Measurements from ENCODE around the gene LIAS.
"Not testable (repeated sequence)": the region's sequence is repeated elsewhere in the genome, so short reads cannot be mapped to it uniquely, and the experiment has no call there.

Gene LIAS

DNA sequence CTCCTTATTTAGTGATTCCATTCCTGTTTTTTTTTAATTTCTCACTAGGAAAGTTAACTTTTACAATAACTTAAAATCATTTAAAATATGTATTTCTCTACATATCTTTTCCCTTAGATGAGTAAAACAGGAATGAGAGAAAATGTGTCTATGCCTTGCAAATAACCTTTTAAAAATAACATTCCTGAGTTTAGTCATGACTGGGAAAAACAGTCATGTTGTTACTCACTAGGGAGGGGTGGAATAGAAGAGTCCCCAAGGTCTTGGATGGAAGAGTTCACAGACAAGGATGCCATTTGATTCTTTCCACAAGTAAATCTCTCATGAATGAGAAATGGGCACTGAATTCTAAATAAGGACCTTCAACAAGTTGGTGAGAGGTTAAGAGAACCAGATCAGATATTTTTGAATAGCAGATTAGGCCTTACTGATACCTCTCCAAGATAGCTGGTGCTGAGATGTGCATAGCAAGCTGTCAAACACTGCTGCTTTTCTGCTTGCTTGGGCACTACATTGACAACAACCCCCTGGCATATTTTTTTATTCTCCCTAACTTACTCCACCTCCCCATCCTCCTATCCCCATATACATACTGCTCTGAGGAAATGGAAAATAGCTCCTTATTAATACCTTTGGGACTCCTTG is 43.3 kb downstream of the LIAS start:
- Mint-ChIP-seq H3K9me3 (no peaks in the 10 kb centered on the region), H3K36me3 (ENCODE audit: low read depth) (peaks cover 27% of the 10 kb centered on the region), H3K27me3 (no peaks in the 10 kb centered on the region), H3K4me3 (no peak overlapping the region), H3K4me1 (no peaks in the 10 kb centered on the region), H3K27ac (no peak overlapping the region)
- DNase-seq (no peak), ATAC-seq (no peak)

DNA sequence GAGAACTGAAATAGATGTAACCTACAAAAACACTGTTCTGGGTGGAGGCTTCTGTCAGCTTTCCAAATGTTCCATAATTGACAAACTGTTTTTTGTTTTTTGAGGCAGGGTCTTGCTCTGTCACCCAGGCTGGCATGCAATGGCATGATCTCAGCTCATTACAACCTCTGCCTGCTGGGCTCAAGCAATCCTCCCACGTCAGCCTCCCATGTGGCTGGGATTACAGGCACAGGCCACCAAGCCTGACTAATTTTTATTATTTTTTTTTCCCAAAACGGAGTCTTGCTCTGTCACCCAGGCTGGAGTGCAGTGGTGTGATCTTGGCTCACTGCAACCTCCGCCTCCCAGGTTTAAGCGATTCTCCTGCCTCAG is 43.8 kb downstream of the LIAS start:
- not testable (repeated sequence) for H3K27me3 Mint-ChIP-seq, H3K4me1 Mint-ChIP-seq, ATAC-seq, DNase-seq, H3K27ac Mint-ChIP-seq, H3K9me3 Mint-ChIP-seq, H3K4me3 Mint-ChIP-seq
- peaks cover 31% of the 10 kb centered on the region for H3K36me3 Mint-ChIP-seq (ENCODE audit: low read depth)

DNA sequence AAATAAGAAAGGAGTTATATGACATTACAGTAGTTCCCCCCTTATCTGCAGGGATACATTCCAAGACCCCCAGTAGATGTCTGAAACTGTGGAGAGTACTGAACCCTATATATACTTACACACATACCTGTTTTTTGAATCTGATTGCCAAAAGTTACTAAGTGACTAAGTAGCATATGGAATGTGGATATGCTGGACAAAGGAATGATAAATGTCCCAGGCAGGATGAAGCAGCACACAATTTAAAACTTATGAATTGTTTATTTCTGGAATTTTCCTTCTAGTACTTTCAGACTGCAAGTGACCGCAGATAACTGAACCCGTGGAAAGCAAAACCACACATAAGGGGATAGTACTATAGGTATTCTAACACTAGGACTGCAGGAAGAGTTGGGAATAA is 45.7 kb downstream of the LIAS start:
- Mint-ChIP-seq H3K9me3 (no peaks in the 10 kb centered on the region), H3K27ac (no peak overlapping the region)

DNA sequence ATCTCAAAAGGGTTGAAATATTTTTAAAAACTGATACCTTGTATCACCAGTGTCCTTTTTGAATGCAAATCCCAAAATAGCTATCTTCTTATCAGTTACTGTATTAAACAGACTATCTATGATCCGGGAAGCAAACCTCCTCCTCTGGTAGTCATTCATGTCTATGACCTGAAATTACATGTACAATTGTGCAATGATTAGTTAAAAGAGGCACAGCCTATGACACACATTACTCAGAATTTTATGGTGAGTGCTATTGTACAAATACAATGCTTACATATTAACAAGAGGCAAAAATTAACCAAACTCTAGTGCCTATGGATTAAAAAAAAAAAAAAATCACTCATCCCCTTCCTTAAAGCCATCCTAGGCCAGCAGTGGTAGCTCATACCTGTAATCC is 46.7 kb downstream of the LIAS start:
- Mint-ChIP-seq H3K27me3 (no peaks in the 10 kb centered on the region), H3K36me3 (ENCODE audit: low read depth) (peaks cover 34% of the 10 kb centered on the region), H3K9me3 (no peaks in the 10 kb centered on the region), H3K4me1 (no peaks in the 10 kb centered on the region), H3K4me3 (no peak overlapping the region), H3K27ac (no peak overlapping the region)
- no peak for ATAC-seq
- no peak for DNase-seq

More for the DNA sequence above, 45.7 kb downstream of the LIAS start:
- DNase-seq (no peak), ATAC-seq (no peak)
- Mint-ChIP-seq H3K4me3 (no peak overlapping the region), H3K36me3 (ENCODE audit: low read depth) (peaks cover 33% of the 10 kb centered on the region), H3K4me1 (no peaks in the 10 kb centered on the region), H3K27me3 (no peaks in the 10 kb centered on the region)

DNA sequence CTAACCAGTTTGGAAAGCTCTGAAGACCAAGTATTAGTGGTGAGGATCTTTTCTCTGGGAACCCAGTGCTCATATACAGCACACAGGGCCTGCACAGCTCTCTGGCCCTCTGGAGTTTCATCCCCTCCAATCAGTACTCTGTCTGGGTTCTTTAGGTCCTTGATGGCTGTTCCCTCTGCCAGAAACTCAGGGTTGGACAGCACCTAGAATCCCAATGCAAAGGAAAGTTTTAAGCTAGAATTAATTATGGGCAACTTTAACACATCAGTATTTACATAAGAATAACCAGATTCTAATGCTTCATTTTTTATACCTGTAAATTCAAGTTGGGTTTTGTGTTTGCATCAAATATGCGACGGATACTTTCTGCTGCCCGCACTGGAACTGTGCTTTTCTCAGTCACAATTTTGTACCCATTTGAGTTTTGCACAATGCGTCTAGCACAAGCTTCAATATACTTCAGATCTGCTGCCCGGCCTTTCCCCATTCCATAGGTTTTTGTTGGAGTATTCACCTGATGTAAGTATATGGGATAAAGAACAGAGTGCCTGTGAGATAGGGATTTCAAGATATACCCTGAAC is 51.6 kb downstream of the LIAS start:
- Mint-ChIP-seq H3K9me3 (no peaks in the 10 kb centered on the region), H3K27me3 (no peaks in the 10 kb centered on the region), H3K4me3 (no peak overlapping the region), H3K4me1 (no peaks in the 10 kb centered on the region), H3K27ac (no peak overlapping the region), H3K36me3 (ENCODE audit: low read depth) (peaks cover 28% of the 10 kb centered on the region)
- DNase-seq (no peak), ATAC-seq (no peak)

DNA sequence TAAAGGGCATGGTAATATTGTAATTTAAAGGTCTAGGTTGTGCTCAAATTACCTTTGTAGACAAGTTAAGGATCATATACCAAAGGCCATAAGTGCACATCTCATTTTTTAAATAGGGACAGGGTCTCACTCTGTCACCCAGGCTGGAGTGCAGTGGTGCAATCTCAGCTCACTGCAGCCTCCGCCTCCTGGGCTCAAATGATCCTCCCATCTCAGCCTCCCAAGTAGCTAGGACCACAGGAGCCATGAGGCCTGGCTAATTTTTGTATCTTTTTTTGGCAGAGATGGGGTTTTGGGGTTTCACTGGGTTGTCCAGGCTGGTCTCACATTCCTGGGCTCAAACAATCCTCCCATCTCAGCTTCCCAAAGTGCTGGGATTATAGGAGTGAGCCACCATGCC is 55.4 kb downstream of the LIAS start:
- DNase-seq, H3K4me3 Mint-ChIP-seq, H3K4me1 Mint-ChIP-seq, H3K27me3 Mint-ChIP-seq, H3K9me3 Mint-ChIP-seq, ATAC-seq, H3K27ac Mint-ChIP-seq: not testable (repeated sequence)
- H3K36me3 Mint-ChIP-seq (ENCODE audit: low read depth), result peaks cover 15% of the 10 kb centered on the region

DNA sequence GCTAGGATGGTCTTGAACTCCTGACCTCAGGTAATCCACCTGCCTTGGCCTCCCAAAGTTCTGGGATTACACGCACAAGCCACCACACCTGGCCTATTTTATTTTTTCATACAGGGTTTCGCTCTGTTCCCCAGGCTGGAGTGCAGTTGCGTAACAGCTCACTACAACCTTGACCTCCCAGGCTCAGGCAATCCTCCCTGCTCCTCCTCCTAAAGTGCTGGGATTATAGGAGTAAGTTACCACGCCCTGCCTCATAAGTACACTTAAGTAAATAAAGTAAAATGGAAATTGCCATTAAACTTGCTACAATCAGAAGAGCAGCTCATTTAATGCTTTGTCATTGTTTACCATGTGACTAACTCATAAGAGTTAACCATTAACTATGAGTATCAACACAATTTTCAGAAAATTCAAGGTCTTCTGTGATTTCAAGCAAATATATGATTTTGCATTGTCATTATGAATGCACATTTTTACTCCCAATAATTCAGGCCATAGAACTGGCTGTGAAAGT is 56.1 kb downstream of the LIAS start:
- H3K4me1 Mint-ChIP-seq, result no peaks in the 10 kb centered on the region

DNA sequence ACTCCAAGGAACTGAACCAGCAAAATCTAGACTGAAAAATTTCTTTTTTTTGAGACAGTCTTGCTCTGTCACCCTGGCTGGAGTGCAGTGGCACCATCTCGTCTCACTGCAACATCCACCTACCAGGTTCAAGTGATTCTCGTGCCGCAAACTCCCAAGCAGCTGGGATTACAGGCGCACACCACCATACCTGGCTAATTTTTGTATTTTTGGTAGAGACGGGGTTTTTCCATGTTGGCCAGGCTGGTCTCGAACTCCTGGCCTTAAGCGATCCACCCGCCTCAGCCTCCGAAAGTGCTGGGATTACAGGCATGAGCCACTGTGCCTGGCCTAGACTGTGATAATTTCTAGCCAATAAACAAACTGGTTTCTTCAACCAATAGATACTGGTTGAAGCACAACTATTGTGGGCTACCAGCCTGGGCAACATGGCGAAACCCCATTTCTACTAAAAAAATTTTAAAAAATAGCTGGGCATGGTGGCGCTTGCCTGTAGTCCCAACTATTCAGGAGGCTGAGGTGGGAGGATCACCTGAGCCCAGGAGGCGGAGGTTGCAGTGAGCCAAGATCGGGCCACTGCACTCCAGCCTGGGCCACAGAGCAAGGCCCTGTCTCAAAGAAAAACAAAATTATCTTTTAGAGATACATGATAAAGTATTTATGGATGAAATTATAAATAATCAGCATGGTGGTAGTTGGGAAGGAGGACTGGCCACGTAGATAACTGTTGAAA is 57.0 kb downstream of the LIAS start:
- not testable (repeated sequence) for H3K4me3 Mint-ChIP-seq, ATAC-seq, H3K27ac Mint-ChIP-seq

More for the DNA sequence above, 56.1 kb downstream of the LIAS start:
- Mint-ChIP-seq H3K27ac (no peak overlapping the region), H3K9me3 (no peaks in the 10 kb centered on the region), H3K27me3 (no peaks in the 10 kb centered on the region), H3K4me3 (no peak overlapping the region), H3K36me3 (ENCODE audit: low read depth) (peaks cover 12% of the 10 kb centered on the region)
- ATAC-seq, result no peak
- DNase-seq, result no peak

DNA sequence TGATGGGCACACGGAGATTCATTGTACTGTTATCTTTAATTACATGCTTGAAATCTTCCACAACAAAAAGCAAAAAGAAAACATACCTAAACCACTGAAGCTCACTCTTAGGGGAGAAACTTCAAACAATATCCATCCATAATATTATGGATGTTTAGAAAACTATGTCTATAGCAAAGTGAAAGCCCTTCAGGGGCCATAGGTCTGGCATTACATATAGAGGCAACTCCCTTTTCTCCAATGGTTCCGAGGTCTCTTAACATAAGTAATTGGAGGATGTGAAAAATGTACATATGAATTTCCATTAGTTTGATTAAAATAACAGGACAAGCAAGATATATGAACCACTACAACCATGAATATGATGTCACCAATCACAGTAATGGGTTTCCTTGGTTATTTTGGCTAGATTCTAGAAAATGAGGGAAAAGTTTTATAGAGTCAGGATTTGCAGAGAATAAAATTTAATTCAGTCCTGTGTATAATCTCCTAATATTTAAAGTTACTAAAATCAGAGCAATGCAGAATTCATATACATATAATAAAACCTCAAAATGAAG is 57.6 kb downstream of the LIAS start:
- ATAC-seq (no peak), DNase-seq (no peak)
- H3K27me3 Mint-ChIP-seq, result no peaks in the 10 kb centered on the region
- no peak overlapping the region for H3K4me3 Mint-ChIP-seq
- H3K27ac Mint-ChIP-seq, result no peak overlapping the region
- H3K4me1 Mint-ChIP-seq, result no peaks in the 10 kb centered on the region
- no peaks in the 10 kb centered on the region for H3K9me3 Mint-ChIP-seq
- H3K36me3 Mint-ChIP-seq (ENCODE audit: low read depth), result peaks cover 10% of the 10 kb centered on the region

More for the DNA sequence above, 57.0 kb downstream of the LIAS start:
- H3K36me3 Mint-ChIP-seq (ENCODE audit: low read depth), result peaks cover 12% of the 10 kb centered on the region
- not testable (repeated sequence) for H3K4me1 Mint-ChIP-seq, H3K27me3 Mint-ChIP-seq, DNase-seq, H3K9me3 Mint-ChIP-seq

DNA sequence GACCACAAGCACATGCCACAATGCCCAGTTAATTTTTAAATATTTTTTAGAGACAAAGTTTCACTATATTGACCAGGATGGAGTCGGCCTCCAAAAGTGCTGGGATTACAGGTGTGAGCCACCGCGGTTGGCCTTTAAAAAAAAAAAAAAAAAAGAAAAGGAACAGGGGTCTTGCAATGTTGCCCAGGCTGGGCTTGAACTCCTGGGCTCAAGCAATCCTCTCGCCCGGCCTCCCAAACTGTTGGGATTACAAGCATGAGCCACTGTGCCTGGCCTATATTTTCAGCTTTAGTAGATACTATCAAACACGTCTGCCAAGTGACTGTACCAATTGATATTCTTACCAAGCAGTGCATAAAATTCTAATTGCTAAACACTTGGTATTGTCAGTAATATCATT is 59.6 kb downstream of the LIAS start:
- Mint-ChIP-seq H3K4me1 (no peaks in the 10 kb centered on the region), H3K4me3 (no peak overlapping the region), H3K27me3 (no peaks in the 10 kb centered on the region), H3K36me3 (ENCODE audit: low read depth) (peaks cover 2% of the 10 kb centered on the region), H3K9me3 (no peaks in the 10 kb centered on the region), H3K27ac (no peak overlapping the region)
- DNase-seq (no peak), ATAC-seq (no peak)

DNA sequence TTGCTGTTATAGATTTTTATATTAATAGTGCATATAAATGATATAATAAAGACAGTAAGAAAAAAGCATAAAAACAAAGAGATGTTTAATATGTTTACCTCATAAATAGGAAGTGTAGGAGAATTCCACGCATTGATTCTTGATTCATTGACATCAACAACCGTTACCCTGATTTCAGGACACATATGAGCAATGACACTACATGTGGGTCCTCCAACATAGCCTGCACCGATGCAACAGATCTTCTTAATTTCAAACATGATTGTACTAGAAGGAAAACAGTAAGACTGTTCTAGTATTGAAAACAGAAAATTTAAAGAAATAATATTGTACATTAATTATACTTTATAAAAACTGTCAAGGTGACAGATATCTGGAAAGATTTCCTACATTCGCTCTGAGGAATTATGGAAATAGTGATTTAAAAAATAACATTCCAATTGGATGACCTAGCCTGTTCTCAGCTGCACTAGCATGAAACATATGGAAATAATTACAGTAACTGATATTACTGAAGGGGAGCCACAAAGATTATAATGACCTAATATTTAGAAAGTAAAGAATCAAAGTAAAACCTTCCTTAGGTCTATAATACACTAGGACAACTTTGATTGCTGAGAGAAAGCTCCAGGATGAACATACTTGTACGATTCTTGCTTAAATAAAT is 62.5 kb downstream of the LIAS start:
- Mint-ChIP-seq H3K4me3 (no peak overlapping the region), H3K27me3 (no peaks in the 10 kb centered on the region), H3K27ac (no peak overlapping the region), H3K4me1 (peaks cover 7% of the 10 kb centered on the region), H3K36me3 (ENCODE audit: low read depth) (peaks cover 2% of the 10 kb centered on the region), H3K9me3 (no peaks in the 10 kb centered on the region)
- DNase-seq (no peak), ATAC-seq (no peak)

DNA sequence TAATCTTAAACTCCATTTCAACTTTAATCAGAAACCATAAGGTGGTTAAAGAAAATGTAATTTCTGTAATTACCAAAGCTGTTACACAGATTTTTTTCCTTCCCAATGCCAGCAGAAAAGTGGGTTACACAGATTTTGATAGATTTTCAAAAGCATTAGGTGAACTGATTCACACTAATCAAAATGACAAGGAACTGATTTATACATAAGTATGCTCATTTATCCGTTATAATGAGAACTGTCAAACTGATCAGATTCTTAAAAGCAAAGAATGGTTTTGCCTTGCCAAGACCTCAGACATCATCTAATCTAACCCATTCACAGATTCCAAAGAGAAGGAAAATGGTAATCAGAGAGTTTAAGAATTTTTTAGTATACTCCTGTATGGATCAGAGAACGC is 63.2 kb downstream of the LIAS start:
- Mint-ChIP-seq H3K4me3 (no peak overlapping the region), H3K27me3 (no peaks in the 10 kb centered on the region), H3K36me3 (ENCODE audit: low read depth) (peaks cover 2% of the 10 kb centered on the region), H3K27ac (no peak overlapping the region), H3K9me3 (no peaks in the 10 kb centered on the region), H3K4me1 (peaks cover 12% of the 10 kb centered on the region)
- no peak for DNase-seq
- no peak for ATAC-seq

DNA sequence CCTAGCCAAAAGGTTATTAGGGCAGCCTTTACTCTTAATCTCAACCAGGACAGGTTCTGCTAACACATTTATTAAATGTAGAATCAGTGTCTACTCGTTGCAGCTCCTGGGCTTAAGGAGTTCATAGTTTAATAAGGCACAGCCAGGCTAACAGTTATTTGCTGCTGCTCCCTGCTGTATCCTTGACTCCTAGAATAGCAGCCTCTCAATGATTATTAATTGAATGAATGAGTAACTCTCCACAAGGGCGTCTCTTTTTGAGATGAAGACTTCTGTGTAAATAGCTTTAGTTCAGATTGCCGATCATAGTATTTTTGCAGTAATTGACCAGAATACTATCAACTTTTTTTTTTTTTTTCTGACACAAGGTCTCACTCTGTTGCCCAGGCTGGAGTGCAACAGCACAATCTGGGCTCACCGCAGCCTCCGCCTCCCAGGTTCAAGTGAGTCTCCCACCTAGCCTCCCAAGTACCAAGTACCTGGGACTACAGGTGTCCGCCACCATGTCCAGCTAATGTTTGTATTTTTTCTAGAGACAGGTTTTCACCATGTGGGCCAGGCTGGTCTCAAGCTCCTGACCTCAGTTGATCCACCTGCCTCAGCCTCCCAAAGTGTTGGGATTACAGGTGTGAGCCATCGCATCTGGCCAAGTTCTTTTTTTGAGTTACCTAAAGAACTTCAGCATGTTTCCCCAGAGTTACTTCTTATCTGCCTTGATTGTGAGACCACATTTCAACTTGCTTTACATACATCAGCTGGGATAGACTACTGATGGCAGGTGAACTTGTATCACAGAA is 65.5 kb downstream of the LIAS start:
- ATAC-seq (no peak), DNase-seq (no peak)
- H3K4me3 Mint-ChIP-seq, result no peak overlapping the region
- H3K27ac Mint-ChIP-seq, result no peak overlapping the region
- H3K4me1 Mint-ChIP-seq, result peaks cover 17% of the 10 kb centered on the region
- no peaks in the 10 kb centered on the region for H3K9me3 Mint-ChIP-seq
- H3K27me3 Mint-ChIP-seq, result no peaks in the 10 kb centered on the region
- no peaks in the 10 kb centered on the region for H3K36me3 Mint-ChIP-seq (ENCODE audit: low read depth)
